Endothelial cell of umbilical vein (primary cell): ENCODE results near the gene CIAO1. TPM values are rescaled to one million over a fixed set of nuclear protein-coding genes. Genes with fewer than 3 reads are reported as not detected.

Experiments
- BruUV-seq: library from RNA; stranded (reverse); fragments of 400-500 nt; replicated peaks from 2 replicates; lab custom pipeline; 2021; lab: Mats Ljungman, UMichigan
- CTCF ChIA-PET: fragments of 300-600, 350-600 bp; sonication (Branson Sonifier 250); formaldehyde crosslinking; loops from one replicate; lab custom pipeline; 2021; ENCODE audit warnings: antibody characterized with exemption, inconsistent platforms; lab: Charles Lee
- POLR2A ChIA-PET: fragments of 300-600, 350-600 bp; sonication (Branson Sonifier 250); formaldehyde crosslinking; loops from one replicate; lab custom pipeline; 2021; ENCODE audit warnings: antibody characterized with exemption, inconsistent platforms; lab: Charles Lee
- DNase-seq: peaks from one replicate; pipeline ENCODE4 v3.0.0-alpha.2; 2011; ENCODE audit warnings: low read depth, low spot score
- FAIRE-seq: peaks from 2 replicates; lab custom pipeline; 2011; peaks lifted over from hg19 to GRCh38; lab: Jason Lieb, UNC
- H2AFZ ChIP-seq: 2 replicates; pipeline ENCODE4 v1.6.0; 2012; ENCODE audit warnings: low read depth, low read length, control low read depth, inconsistent platforms
- H3K27ac ChIP-seq: 2 replicates; pipeline ENCODE4 v1.5.1; 2011; ENCODE audit warnings: low read depth, mild to moderate bottlenecking, control low read depth, low read length, moderate library complexity; ENCODE audit not compliant: insufficient read depth
- H3K27me3 ChIP-seq, 2 experiments: 2 replicates each; pipeline versions ENCODE4 v1.6.0 to v1.6.1; 2011; ENCODE audit warnings: low read length in 2 of 2, mixed read lengths in 1 of 2; ENCODE audit not compliant: control insufficient read depth in 2 of 2, insufficient read depth in 2 of 2
- H3K36me3 ChIP-seq, 2 experiments: 2 replicates in 1 of 2; 3 replicates in 1 of 2; pipeline ENCODE4 v1.5.1; 2011; ENCODE audit warnings: low read length in 2 of 2, mild to moderate bottlenecking in 1 of 2, moderate library complexity in 1 of 2; ENCODE audit not compliant: control insufficient read depth in 2 of 2, insufficient read depth in 2 of 2; ENCODE audit errors: extremely low read depth in 1 of 2
- H3K4me1 ChIP-seq: 3 replicates; pipeline ENCODE4 v1.5.1; 2011; ENCODE audit warnings: mild to moderate bottlenecking, low read length; ENCODE audit not compliant: control insufficient read depth, insufficient read depth; ENCODE audit errors: extremely low read depth
- H3K4me2 ChIP-seq: 2 replicates; pipeline ENCODE4 v1.6.1; 2011; ENCODE audit warnings: low read length, control low read depth, mixed read lengths; ENCODE audit not compliant: insufficient read depth
- H3K4me3 ChIP-seq, 3 experiments: fragments of 200-600 bp in 1 of 3; sonication (generic), shearing (Covaris generic) in 1 of 3; replicated peaks in 1 of 3; 2 replicates each; pipeline ENCODE4 v1.5.1; 2011 to 2016; ENCODE audit warnings: control low read depth in 3 of 3, low read length in 3 of 3, mild to moderate bottlenecking in 2 of 3, inconsistent platforms in 1 of 3, low read depth in 1 of 3, moderate library complexity in 1 of 3; ENCODE audit not compliant: insufficient read depth in 1 of 3
- H3K79me2 ChIP-seq: 2 replicates; pipeline ENCODE4 v1.6.0; 2012; ENCODE audit warnings: low read length, inconsistent platforms; ENCODE audit not compliant: control insufficient read depth, insufficient read depth
- H3K9ac ChIP-seq: replicated peaks from 2 replicates; pipeline ENCODE3; 2011; ENCODE audit warnings: low read length, control low read depth; ENCODE audit not compliant: insufficient read depth; ENCODE audit errors: extremely low read depth
- H3K9me1 ChIP-seq: replicated peaks from 3 replicates; pipeline ENCODE4 v1.6.0; 2011; ENCODE audit warnings: mild to moderate bottlenecking, low read length; ENCODE audit not compliant: control insufficient read depth, insufficient read depth; ENCODE audit errors: extremely low read depth
- H3K9me3 ChIP-seq: replicated peaks from 2 replicates; pipeline ENCODE4 v1.5.1; 2012; ENCODE audit warnings: low read length, inconsistent platforms; ENCODE audit not compliant: control insufficient read depth, insufficient read depth
- H4K20me1 ChIP-seq: replicated peaks from 2 replicates; pipeline ENCODE3; 2011; ENCODE audit warnings: mild to moderate bottlenecking, low read length; ENCODE audit not compliant: control insufficient read depth, insufficient read depth; ENCODE audit errors: extremely low read depth
- EZH2 ChIP-seq: IDR thresholded peaks from 2 replicates; pipeline ENCODE4 v1.6.1; 2012; ENCODE audit warnings: borderline replicate concordance, low read depth, mild to moderate bottlenecking, moderate library complexity, low read length, inconsistent platforms; ENCODE audit not compliant: severe bottlenecking
- FOS ChIP-seq: IDR thresholded peaks from 2 replicates; pipeline ENCODE4 v1.6.1; 2011; ENCODE audit warnings: mild to moderate bottlenecking, low read length, moderate library complexity, borderline replicate concordance; ENCODE audit not compliant: insufficient read depth
- GATA2 ChIP-seq: IDR thresholded peaks from 2 replicates; pipeline ENCODE4 v1.7.0; 2011; ENCODE audit warnings: low read depth, mild to moderate bottlenecking, moderate library complexity, mixed read lengths, low read length; ENCODE audit not compliant: insufficient read length, insufficient read depth
- JUN ChIP-seq: IDR thresholded peaks from 2 replicates; pipeline ENCODE4 v1.6.1; 2011; ENCODE audit warnings: borderline replicate concordance, low read depth; ENCODE audit not compliant: insufficient read length, insufficient read depth
- MYC ChIP-seq: IDR thresholded peaks from one replicate; pipeline ENCODE4 v1.6.1; 2011; ENCODE audit warnings: mild to moderate bottlenecking, low read depth, low read length
- POLR2A ChIP-seq: IDR thresholded peaks from 2 replicates; pipeline ENCODE4 v1.6.1; 2012; ENCODE audit warnings: low read depth, mild to moderate bottlenecking, control low read depth, low read length
- dilution Hi-C: fragments of 300-500 bp; cut with MboI; formaldehyde crosslinking; loops from one replicate; pipeline ENCODE4 v1.15.0; 2019; ENCODE audit warnings: low sequenced_read_pairs; ENCODE audit not compliant: extremely low pct_ligation_motif_present
- intact Hi-C: fragments of 100-400 bp; cut with micrococcal nuclease; formaldehyde crosslinking; loops from one replicate; pipeline ENCODE4 v1.10.0; 2022
- polyA plus RNA-seq, 4 experiments: library from polyadenylated mRNA; depleted of rRNA in 3 of 4; stranded (reverse) in 3 of 4; unstranded in 1 of 4; fragments of >200 nt; gene quantifications; 2 replicates each; pipeline versions ENCODE4 v1.2.1 to v1.2.3, GENCODE V29; 2011 to 2012; ENCODE audit warnings: missing spikeins in 1 of 4
- total RNA-seq: library from RNA; stranded (reverse); gene quantifications from 2 replicates; pipeline ENCODE4 v1.2.3, GENCODE V29; 2021
- TF ChIP-seq, protein P1 (sequence below): IDR thresholded peaks from 2 replicates; pipeline ENCODE4 v1.6.1; 2011; ENCODE audit not compliant: insufficient read depth, insufficient read length
- TF ChIP-seq, protein P2 (sequence below), 2 donors: IDR thresholded peaks; 1 replicate in 1 of 2; 2 replicates in 1 of 2; pipeline ENCODE4 v1.5.1; 2011; ENCODE audit warnings: low read length in 2 of 2, mild to moderate bottlenecking in 2 of 2, moderate library complexity in 2 of 2, control low read depth in 1 of 2, inconsistent platforms in 1 of 2, low read depth in 1 of 2; ENCODE audit not compliant: insufficient read depth in 1 of 2; ENCODE audit errors: extremely low read depth in 1 of 2

The CIAO1 gene
- total and polyA plus RNA-seq, 2 donors (not counting 3 experiments of a cell fraction or from before 2014, with no cell fraction given): 70.7 to 119 TPM

DNA sequence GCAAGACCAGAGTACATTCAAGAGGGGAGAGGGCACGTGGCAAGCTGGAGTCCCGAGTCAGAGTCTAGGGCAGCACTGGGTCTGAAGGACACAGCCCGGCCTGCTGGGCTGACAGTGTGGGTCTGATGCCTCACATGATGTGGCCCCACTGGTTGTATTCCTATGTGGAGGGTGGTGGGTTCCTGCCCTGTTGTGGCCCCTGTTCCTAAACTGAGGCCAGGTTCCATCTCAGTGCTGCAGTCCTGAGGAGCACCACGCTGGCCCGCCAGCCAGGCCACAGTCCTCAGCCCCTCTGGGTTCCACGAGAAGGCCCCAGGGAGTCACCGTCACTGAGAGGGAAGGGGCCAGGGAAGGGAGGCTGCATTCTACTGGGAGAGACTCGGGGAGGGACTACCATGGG, 13.5 kb upstream of the CIAO1 start:
- no peak overlapping the region for H3K4me3 ChIP-seq
- dilution Hi-C loops (no loop called here), intact Hi-C loops (no loop called here)
- TF ChIP-seq POLR2A: no peak
- ChIA-PET POLR2A (no interaction called here), CTCF (interaction anchor here (1.0 to 3.2 kb wide), 3 partner anchors 8 to 114 kb away, joined by 3 to 16 read pairs (median 10); no protein-coding TSS in a partner anchor)
- H3K27me3 ChIP-seq: no peaks in the 10 kb centered on the region
- no peaks in the 10 kb centered on the region for H4K20me1 ChIP-seq
- no peak overlapping the region for H3K9ac ChIP-seq
- no peaks in the 10 kb centered on the region for H3K9me1 ChIP-seq
- no peak overlapping the region for H3K27ac ChIP-seq
- peaks cover 35% of the 10 kb centered on the region for H3K4me1 ChIP-seq
- H3K36me3 ChIP-seq: peaks cover 5 to 14% of the 10 kb centered on the region in 2 experiments
- DNase-seq (no peak), FAIRE-seq (no peak)
- peaks cover 5% of the 10 kb centered on the region for H3K79me2 ChIP-seq
- no peaks in the 10 kb centered on the region for H3K9me3 ChIP-seq
- H3K4me2 ChIP-seq: no peak overlapping the region
- BruUV-seq: no TSS peak
- H2AFZ ChIP-seq: no peak overlapping the region

DNA sequence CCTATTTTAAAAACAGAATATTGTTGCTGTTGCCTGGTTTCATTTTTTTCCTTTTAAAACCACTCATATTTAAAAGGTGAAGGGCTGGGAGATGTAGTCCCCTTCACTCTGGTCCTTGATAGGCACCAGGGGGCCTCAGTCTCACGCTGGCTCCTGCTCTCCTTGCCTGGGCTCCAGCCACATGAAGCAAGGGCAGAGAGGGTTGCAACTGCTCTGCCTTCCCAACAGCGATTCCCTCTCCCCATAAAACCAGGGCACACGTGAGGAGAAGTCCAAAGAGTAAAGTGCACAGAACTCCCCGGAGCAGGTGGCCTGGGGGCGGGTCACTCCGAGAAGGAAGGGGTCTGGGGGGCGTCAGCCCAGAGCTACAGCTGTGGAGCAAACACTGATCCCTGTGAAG, 13.0 kb upstream of the CIAO1 start:
- H3K4me3 ChIP-seq: no peak overlapping the region
- no peak overlapping the region for H3K27ac ChIP-seq
- no TSS peak for BruUV-seq
- dilution Hi-C loops: no loop called here
- FAIRE-seq (no peak), DNase-seq (no peak)
- no peak overlapping the region for H3K4me2 ChIP-seq
- H3K79me2 ChIP-seq: peaks cover 8% of the 10 kb centered on the region
- CTCF ChIA-PET: interaction anchor here (1.7 to 3.2 kb wide), 3 partner anchors 8 to 13 kb away, joined by 5 to 16 read pairs (median 10); partner anchors contain the start of gene CIAO1
- no peak overlapping the region for H3K9ac ChIP-seq
- POLR2A ChIA-PET: no interaction called here
- H3K36me3 ChIP-seq: peaks cover 5 to 14% of the 10 kb centered on the region in 2 experiments
- H3K27me3 ChIP-seq: no peaks in the 10 kb centered on the region
- intact Hi-C loops: no loop called here
- no peak overlapping the region for H2AFZ ChIP-seq
- H4K20me1 ChIP-seq: no peaks in the 10 kb centered on the region
- H3K9me1 ChIP-seq: no peaks in the 10 kb centered on the region
- H3K4me1 ChIP-seq: peaks cover 38% of the 10 kb centered on the region
- H3K9me3 ChIP-seq: no peaks in the 10 kb centered on the region
- TF ChIP-seq POLR2A (no peak), MYC (no peak), JUN (no peak), GATA2 (no peak), FOS (no peak), EZH2 (no peak)
- TF ChIP-seq, protein P1, sequence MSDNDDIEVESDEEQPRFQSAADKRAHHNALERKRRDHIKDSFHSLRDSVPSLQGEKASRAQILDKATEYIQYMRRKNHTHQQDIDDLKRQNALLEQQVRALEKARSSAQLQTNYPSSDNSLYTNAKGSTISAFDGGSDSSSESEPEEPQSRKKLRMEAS: no peak
- TF ChIP-seq, protein P2, sequence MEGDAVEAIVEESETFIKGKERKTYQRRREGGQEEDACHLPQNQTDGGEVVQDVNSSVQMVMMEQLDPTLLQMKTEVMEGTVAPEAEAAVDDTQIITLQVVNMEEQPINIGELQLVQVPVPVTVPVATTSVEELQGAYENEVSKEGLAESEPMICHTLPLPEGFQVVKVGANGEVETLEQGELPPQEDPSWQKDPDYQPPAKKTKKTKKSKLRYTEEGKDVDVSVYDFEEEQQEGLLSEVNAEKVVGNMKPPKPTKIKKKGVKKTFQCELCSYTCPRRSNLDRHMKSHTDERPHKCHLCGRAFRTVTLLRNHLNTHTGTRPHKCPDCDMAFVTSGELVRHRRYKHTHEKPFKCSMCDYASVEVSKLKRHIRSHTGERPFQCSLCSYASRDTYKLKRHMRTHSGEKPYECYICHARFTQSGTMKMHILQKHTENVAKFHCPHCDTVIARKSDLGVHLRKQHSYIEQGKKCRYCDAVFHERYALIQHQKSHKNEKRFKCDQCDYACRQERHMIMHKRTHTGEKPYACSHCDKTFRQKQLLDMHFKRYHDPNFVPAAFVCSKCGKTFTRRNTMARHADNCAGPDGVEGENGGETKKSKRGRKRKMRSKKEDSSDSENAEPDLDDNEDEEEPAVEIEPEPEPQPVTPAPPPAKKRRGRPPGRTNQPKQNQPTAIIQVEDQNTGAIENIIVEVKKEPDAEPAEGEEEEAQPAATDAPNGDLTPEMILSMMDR (IDR thresholded peaks at IDR 0.05; ENCODE audit: extremely low read depth in 1 of 2, insufficient read depth in 1 of 2, low read depth in 1 of 2, low read length in 2 of 2): no peak
